Stimulated activated CD8-positive, alpha-beta memory T cell treated with anti-CD3 and anti-CD28 coated beads, Interleukin-7, amount 100 ng/mL, for 48 hours (primary cell): Measurements from ENCODE around the gene GLI2.

Experiments used
- DNase-seq, 2 donors: peaks; one replicate each; pipeline ENCODE4 v3.0.0-alpha.2; 2020; ENCODE audit warnings: low read depth in 1 of 2; ENCODE audit errors: extremely low read depth in 1 of 2

GLI2 gene

DNA sequence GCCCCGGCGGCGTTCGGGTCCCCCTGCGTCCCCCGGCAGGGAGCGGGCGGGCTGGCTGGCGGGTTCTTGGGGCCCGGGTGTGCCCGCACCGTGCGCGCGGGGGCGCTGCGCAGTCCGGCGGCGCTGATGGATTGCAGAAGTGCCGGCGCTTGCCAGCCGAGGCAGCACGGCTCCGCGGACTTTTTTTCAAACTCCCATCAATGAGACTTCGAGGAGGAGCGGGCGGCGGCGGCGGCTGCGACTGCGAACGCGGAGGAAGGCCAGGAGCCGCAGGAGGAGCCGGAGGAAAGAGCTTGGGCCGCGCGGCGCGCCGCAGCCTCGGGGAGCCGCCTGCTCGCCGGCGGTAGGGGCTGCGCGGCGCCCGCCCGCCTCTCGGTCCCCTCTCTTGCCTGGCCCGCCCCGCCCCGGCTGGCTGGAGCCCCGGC, at the start of gene GLI2:
Gene GLI2, plus strand, starts transcription at position 123 of the 425 bp plus-strand sequence. CDS start 61,453 bp downstream, outside the sequence.
- peak; percentile 7 to 13 for DNase-seq

DNA sequence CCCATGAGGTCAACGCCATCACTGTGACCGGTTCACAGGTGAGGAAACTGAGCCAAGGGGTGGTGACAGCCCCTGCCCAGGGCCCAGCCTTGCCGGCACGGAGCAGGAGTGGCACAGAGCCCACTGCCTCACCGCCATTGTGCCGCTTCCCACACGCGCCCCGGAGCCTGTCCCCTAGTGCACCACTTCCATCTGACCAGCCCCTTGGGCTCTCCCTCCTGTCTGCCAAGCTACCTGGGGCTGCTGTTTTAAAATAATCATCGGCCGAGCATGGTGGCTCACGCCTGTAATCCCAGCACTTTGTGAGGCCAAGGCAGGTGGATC, 49.7 kb upstream of the GLI2 start:
- DNase-seq, result no peak

DNA sequence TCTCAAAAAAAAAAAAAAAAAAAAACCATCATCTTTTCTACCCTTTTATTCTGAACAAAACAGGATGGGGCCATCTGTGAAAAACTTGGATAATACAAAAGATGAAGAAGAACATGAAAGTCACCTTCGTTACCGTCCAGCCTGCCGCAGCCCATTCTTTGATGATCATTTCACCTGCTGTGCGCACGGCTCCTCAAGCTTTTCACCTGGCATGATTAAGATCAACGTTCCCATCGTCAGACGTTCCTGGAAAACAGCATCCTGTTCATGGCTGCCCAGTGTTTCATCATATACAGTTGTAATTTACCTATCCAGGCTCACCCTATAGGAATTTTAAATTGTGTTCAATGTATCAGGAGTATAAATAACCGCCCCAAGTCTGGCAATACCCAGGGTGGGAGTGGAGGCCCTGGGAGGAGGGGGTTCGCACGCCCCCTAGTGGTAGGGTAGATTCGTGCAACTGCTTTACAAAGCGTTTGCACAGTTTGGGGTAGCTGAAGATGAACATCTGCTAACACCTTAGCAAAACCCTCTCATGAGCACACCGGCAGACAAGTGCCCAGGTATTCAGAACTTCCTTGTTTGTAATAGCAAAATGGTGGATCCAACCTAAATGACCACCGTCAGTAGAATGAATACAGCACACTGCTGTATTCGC, 49.0 kb upstream of the GLI2 start:
- DNase-seq, result no peak

DNA sequence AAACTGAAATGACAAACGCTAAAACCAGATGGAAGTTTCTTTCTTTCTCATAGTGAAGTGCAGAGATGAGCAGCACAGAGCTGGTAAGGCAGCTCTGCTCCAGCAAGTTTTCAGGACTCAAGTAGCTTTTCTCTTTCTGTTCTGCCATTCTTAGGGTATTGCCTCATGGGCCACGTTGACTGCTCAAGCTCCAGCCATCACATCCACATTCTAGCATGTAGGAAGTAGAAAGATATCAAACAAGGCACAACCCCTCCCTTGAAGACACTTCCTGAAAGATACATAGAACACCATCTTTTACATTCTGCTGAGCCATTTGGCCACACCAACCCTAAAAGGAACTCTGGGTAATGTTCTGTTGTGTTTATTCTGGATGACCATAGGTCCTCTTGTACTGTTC, 48.5 kb upstream of the GLI2 start:
- no peak for DNase-seq

DNA sequence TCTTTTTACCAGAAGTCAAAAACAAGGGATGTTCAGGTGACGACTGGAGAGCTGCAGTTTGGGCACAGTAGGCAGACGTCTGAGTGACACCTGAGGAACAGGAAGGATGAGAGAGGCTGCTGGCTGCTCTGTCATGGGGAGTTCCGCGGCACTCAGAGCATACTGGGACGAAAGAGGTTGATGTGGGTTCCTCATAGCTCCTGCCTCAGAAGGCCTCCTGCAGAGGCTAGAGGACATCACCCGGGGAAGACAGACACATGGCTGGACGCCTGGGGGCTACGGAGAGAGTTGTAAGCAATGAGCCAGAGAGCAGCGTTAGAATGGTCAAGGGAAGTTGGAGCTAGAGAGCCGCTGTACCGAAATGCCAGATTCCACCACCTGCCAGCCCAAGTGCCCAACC, 45.1 kb upstream of the GLI2 start:
- no peak for DNase-seq

DNA sequence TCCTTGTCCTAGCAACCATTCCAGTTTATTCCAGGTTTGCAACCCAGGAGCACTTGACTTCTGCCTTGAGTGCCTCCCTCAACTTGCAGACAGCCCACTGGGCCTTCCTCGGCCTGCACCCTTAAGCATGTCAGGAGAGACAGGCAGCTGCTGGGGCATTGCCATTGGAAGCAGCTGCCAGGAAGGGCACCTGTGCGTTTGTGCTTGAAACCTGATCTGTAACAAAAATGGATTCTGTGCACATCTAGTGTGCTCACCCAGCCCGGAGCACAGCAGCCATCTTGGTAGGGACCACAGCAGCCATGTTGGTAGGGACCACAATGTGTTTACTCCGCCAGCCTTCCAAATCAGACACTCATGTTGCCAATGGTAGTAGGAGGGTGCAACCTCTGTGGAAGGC, 44.3 kb upstream of the GLI2 start:
- no peak for DNase-seq

DNA sequence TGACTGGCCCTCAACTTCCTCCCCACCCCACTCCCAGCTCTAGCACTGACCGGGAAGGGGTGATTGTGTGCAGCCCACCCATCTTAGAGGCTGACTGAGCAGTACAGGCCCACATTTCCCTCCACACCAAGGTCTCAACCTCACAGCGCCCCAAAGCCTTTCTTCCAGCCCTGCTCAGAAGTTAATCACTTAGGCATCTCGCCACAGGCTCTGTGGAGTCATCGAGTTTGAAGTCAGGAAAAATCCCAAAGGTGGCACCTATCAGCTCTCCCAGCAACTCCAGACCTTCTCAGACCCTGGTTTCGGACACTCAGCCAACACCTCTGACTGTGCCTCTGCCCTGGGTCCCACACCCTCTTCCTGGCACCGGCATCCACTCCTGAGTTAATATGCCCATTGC, 43.0 kb upstream of the GLI2 start:
- DNase-seq, result no peak

DNA sequence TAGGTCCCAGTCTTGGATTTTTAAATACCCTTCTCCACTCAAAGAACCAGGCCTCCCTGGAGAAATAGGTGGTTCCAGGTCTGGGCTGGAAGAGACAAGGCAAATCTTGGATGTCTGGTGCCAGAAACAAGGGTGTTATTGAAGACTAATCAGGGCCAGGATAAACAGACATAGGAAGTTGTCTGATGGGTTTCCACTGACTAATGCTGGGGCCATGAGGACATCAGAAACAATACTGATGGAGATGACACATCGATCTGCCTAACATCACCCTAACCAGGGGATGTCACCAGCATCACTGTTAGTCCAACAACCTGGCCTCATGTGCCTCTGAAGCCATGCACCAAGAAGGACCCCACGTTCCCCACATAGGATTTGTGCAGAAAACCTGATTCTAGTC, 42.5 kb upstream of the GLI2 start:
- DNase-seq, result no peak

DNA sequence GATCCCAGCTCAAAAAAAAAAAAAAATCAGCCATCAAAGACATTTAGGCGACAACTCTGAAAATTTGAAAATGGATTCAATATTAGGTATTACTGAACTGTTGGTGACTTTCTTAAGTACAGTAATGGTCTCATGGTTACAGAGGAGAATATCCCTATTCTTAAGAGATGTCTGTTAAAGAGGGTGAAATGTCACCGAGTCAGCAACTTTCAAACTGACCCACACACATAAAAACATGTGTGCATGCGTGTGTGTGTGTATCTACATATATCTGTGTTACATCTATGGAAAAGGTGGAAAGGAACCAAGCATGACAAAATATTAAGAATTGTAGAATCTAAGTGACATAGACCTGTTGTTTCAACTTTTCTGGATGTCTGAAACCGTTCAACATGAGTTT, 41.6 kb upstream of the GLI2 start:
- no peak for DNase-seq

DNA sequence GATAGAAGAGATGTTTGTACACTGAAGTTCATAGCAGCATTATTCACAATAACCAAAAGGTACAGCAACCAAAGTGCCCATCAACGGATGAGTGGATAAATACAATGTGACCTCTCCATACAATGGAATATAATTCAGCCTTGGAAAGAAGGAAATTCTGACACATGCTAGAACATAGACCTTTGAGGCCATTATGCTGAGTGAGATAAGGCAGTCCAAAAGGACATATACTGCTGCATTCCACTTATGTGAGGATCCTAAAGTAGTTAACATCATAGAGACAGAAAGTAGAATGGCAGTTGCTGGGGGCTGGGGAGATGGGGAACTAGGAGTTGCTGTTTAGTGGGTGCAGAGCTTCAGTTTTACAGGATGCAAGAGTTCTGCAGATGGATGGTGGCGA, 38.2 kb upstream of the GLI2 start:
- DNase-seq, result no peak

DNA sequence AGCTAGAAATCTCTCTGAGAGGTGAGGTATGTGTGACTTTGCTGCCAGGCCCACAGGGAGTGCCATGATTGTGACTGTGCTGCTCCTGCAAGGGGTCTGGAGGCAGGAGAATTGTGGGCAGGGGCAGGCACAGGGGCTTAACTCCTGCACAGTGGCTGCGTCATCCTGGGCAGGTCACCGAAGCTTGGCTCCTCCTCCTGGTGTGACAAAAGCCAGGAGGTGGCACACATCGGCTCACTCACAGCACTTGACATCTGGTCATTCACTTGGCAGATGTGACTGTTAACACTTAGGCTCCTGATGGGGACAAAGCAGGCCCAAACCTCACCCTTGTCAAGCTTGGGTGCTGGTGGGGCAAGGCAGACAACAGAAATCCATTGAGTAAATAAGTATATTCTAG, 36.4 kb upstream of the GLI2 start:
- no peak for DNase-seq

DNA sequence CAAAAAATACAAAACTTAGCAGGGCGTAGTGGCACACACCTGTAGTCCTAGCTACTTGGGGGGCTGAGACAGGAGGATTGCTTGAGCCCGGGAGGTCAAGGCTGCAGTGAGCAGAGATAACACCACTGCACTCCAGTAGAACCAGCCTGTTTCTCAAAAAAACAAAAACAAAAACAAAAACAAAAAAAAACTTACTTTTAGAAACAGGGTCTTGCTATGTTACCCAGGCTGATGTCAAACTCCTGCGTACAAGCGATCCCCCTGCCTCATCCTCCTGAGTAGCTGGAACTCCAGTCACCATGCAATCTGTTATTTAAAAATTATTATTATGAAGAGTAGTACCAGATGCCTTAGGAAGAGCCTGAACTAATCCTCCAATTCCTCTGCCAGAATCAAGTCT, 35.0 kb upstream of the GLI2 start:
- no peak for DNase-seq

DNA sequence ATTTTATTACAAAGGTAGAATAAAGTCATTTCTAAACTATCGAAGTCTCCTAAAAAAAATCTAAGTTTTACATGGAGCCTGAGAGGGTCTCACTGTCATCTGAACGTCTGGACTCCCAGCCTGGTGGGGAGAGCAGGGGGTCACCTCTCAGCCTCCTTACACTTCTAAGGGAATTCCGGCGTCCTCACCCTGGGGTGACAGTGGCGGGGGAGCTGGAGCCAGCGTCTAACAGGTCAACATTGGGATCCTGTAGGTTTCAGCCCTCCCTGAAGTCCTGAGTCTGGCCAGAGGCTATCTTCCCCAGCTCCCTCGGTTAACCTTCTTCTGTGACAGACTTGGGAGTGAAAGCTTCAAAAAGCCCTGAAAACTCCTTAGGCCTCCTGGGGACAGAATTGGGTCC, 34.6 kb upstream of the GLI2 start:
- DNase-seq, result no peak

DNA sequence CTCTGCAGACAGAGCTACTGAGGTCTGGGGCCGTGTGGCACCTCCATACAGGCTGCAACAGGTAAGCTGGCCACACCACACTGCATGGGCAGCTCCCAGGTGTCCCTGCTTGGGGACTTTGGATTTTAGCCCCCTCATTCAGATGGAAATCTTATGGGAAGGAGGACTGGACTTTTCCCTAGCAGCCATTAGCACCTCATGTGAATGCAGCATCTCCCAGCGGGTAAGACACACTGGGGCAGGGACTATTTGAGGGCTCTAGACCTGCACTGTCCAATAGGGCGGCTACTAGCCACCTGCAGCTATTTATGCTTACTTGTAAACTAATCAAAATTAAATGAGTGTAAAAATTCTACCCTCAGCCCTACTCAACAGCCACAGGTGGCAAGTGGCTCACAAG, 34.2 kb upstream of the GLI2 start:
- no peak for DNase-seq

DNA sequence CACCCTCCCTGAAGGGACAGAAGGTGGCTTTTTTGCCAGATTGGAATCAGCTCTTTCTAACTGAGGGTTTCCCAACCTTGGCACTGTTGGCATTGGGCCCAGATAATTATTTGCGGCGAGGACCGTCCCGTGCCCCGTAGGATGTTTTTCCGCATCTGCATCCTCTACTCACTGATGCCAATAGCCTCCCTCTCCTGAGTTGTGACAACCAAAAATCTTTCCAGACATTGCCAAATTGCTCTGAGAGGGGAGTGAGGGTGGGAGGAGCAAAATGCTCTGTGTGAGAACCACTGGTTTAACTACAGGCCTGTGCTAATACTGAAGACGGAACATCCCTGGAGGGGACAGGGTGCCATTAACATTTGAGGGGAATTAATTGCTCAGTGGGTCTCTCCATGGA, 33.6 kb upstream of the GLI2 start:
- no peak for DNase-seq

DNA sequence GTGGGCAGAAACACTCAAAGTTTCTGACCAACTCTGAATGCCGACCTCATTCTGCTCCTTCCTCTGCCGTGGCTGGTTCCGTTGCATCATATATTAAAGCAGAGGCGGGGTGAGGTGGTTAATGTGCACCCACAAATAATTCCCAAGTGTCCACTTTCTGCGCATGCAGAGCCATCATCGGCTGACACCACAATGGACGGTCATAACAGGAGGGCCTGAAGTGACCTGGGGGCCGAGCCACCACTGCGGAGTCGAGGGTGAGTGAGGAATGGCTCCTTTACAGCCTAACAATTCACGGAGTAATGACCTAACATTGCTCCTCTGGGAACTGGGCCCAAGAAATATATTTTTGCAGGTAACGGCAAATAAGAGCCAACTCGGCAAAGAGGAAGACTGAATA, 32.9 kb upstream of the GLI2 start:
- no peak for DNase-seq

DNA sequence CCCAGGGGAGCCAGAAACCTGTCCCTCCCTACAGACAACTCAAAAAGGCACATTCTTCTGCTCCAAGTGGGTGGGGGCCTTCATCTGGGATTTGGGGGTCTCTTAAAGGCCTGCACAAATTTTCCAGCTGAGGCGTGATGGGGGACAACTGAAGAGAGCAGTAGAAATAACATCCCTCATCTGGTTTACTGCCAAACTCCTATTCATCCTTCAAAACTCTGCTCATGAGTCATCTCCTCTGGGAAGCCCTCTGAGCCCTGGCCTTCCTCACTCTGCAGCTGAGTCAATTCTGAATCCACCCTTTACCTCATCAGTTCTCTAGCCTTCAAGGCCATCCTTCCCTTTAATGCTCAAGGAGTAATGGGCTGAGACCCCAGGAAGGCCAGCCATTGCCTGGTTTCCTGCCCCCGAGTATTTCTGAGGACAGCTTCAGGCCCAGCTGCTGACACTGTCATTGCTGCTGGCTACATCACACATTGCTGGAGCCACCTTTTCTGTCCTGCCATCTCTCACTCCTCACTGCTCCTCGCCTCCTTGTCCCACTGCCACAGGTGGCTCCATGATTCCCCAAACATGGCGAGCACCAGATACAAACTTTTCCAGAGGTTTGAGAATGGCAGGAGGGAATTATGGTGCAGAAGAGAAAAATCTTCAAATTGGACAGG, 32.2 kb upstream of the GLI2 start:
- no peak for DNase-seq

DNA sequence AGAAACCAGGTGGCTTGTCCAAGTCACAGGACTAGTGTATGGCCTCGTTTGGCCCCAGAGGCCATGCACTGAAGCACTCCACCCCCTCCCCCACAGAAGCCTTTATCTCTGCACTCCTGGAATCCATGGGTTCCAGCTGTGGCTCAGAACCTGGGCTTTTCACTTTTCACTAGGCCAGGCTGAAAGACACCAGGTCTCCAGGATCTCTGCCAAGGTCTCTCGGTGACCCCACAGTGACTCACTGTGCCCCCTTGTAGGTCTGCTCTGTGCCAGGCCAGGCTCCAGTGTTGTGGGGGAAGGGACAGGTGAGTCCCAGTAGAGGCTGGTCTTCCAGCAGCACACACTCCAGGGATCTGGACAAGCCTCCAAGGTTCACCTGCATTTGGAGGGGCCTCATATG, 31.0 kb upstream of the GLI2 start:
- DNase-seq, result no peak

DNA sequence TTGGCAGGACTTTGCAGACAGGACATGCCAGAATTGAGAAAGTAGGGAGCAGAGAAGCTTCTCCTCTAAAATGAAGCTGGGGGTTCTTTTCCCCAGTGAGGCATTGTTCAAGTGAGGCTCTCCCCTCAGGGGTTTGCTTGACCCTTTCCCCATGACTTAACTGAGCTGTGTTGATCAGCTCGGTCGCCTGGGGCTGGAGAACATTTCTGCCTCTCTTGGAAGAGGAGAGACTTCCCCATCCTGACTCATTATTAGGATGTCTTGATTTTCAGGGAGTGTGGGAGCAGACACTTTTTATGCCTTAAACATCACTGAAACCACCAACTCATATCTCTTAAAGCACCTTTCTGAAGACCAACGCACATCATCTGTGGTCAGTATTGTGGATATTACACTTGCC, 27.9 kb upstream of the GLI2 start:
- no peak for DNase-seq

DNA sequence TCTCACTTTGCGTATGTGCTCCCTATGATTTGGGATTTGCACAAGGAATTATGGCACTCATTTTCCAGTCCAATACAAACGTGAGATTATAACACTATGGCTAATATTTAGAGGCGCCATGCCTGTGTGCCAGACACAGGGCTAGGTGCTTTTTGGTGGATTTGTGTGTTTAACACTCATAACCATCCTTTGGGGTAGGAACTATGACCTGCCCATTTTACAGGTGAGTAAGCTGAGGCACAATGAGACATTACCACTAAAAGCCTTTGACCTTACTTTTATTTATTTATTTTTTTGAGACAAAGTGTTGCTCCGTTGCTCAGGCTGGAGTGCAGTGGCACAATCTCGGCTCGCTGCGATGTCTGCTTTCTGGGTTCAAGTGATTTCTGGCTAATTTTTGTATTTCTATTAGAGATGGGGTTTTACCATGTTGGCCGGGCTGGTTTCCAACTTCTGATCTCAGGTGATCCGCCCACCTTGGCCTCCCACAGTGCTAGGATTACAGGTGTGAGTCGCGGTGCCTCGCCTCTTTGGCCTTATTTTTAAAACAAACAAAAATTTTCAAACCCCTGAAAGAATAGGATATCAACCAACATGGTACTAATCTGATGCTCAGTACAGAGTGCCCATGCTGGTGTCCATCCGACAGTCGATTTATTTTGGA, 26.6 kb upstream of the GLI2 start:
- DNase-seq, result no peak

DNA sequence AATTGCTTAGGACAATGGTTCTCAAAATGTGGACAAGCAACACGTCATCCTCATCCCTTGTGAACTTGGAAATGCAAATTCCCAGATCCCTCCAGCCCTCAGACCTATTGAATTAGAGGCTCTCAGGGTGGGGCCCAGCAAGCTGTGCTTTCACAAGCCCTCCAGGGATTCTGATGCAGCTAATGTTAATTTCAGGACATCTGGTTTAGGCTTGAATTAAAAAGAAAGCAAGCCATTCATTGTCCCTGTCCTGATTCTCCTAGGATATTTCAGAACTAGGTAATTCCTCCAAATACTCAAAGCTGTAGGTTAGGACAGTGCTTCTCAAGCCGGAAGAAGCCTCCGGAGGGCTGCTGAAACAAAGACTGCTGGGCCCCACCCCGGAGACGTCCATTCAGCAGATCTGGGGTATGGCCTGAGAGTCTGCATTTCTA, 26.0 kb upstream of the GLI2 start:
- no peak for DNase-seq

DNA sequence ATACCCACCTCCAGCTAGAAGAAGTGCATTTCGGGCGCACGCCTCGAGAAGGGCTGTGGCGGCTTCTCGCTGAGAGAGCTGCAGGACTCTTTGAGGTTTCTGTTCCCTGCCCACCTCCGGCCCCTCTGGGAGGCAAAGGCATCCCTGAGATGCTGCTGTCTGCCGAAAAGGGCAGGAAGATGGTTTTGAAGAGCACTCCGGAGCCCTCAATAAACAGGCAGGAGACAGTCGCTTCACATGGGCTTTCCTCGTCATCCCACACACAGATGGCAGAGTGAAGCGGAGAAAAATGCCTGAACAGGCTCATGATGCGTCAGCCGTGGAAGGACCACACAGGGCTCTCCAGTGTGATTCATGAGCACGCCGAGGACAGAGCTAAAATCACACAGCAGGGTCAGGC, 25.4 kb upstream of the GLI2 start:
- DNase-seq, result no peak

DNA sequence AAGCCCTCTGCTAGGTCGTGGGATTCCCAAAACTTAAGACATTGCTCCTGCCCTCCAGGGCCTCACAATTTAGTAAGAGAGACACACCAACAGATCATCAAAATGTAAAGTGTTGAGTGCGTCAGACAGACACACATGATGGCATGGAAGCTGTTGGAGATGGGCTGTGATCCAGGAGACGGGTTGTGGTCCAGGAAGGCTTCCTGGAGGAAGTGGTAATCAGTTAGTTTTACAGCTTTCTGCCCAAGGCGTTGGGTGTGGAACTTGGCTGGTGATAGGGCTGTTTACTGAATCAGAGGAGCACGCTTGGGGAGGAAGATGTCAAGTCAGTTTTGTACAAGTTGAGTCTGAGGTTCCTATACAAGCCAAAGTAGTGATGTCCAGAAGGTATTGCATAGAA, 24.0 kb upstream of the GLI2 start:
- no peak for DNase-seq
